Neural cell (in vitro differentiated cells): ENCODE data around the gene ANAPC5.

Experiments used
- EZH2 ChIP-seq: fragments of 200-600, 300-800 bp; shearing (Covaris generic), sonication (generic); IDR thresholded peaks from 2 replicates; pipeline ENCODE4 v1.6.1; 2014; ENCODE audit warnings: antibody characterized with exemption, low read length, borderline replicate concordance, mild to moderate bottlenecking; ENCODE audit not compliant: insufficient read depth, poor library complexity, severe bottlenecking
- RAD21 ChIP-seq: fragments of 450-650 bp; conservative IDR thresholded peaks from 2 replicates; pipeline ENCODE4 v1.6.1; 2014; ENCODE audit warnings: antibody characterized with exemption, mild to moderate bottlenecking, moderate library complexity

GRCh38 chr12:121325922-121326396, 26.3 kb downstream of the ANAPC5 start:
- TF ChIP-seq RAD21 (no peak), EZH2 (no peak)
